CD4-positive, alpha-beta T cell treated with Interleukin-2 at 100 ng/mL for 4 hours (primary cell): ENCODE measurements around the gene RDH11.
A peak's percentile ranks its signal among the peaks of the same experiment; 100 is the strongest.
"Not testable (repeated sequence)": the region's sequence is repeated elsewhere in the genome, so short reads cannot be mapped to it uniquely, and the experiment has no call there.

Experiments used
- DNase-seq: peaks from one replicate; pipeline ENCODE4 v3.0.0-alpha.2; 2020; ENCODE audit warnings: low spot score

RDH11 gene

GRCh38 chr14:67703997-67704396 is 8.4 kb upstream of the RDH11 start:
- no peak for DNase-seq

GRCh38 chr14:67701492-67701891 is 5.9 kb upstream of the RDH11 start, which contains the start of gene RDH12:
TSS of gene RDH12 (plus strand) at chr14:67701886. CDS start at chr14:67722643, 20,757 bp downstream.
- DNase-seq = not testable (repeated sequence)

GRCh38 chr14:67698179-67698578 is 2.6 kb upstream of the RDH11 start:
- DNase-seq = no peak

- DNase-seq = no peak
Observed at GRCh38 chr14:67697006-67697405, 1.4 kb upstream of the RDH11 start.

GRCh38 chr14:67694791-67695393 is 672 bp downstream of the RDH11 start:
- peak; percentile 70 for DNase-seq

- no peak for DNase-seq
Observed at GRCh38 chr14:67690011-67690410, 5.6 kb downstream of the RDH11 start.

GRCh38 chr14:67683842-67684241 is 11.7 kb downstream of the RDH11 start:
- no peak for DNase-seq

GRCh38 chr14:67680941-67681340 is 14.6 kb downstream of the RDH11 start:
- DNase-seq = no peak

- DNase-seq = peak; percentile 25
Observed at GRCh38 chr14:67680121-67680602, 15.4 kb downstream of the RDH11 start.

- no peak for DNase-seq
Observed at GRCh38 chr14:67679006-67679405, 16.6 kb downstream of the RDH11 start.

- no peak for DNase-seq
Observed at GRCh38 chr14:67675219-67675582, 20.4 kb downstream of the RDH11 start.

GRCh38 chr14:67674480-67675218 is 20.9 kb downstream of the RDH11 start, which contains the start of gene VTI1B:
TSS of gene VTI1B (minus strand) at chr14:67674632. CDS start at chr14:67674489, 143 bp downstream.
- DNase-seq = peak; percentile 71

- DNase-seq = peak; percentile 32
Observed at GRCh38 chr14:67674139-67674479, 21.5 kb downstream of the RDH11 start.

- DNase-seq = no peak
Observed at GRCh38 chr14:67673451-67673850, 22.1 kb downstream of the RDH11 start.

- peak; percentile 45 for DNase-seq
Observed at GRCh38 chr14:67668559-67668958, 27.0 kb downstream of the RDH11 start.

GRCh38 chr14:67666750-67667449 is 28.7 kb downstream of the RDH11 start:
- peak; percentile 66 for DNase-seq

- no peak for DNase-seq
Observed at GRCh38 chr14:67665868-67666267, 29.7 kb downstream of the RDH11 start.

GRCh38 chr14:67663633-67664032 is 31.9 kb downstream of the RDH11 start:
- no peak for DNase-seq

- no peak for DNase-seq
Observed at GRCh38 chr14:67653651-67654280, 41.8 kb downstream of the RDH11 start.

GRCh38 chr14:67652189-67652588 is 43.4 kb downstream of the RDH11 start:
- DNase-seq = no peak

- DNase-seq = no peak
Observed at GRCh38 chr14:67650694-67651093, 44.9 kb downstream of the RDH11 start.

GRCh38 chr14:67650151-67650550 is 45.4 kb downstream of the RDH11 start:
- DNase-seq = no peak
